ENCODE measurements around the gene AIF1L. TPM values are rescaled to one million over a fixed set of nuclear protein-coding genes. Genes with fewer than 3 reads are reported as not detected.
A peak's percentile ranks its signal among the peaks of the same experiment; 100 is the strongest.
"Not testable (repeated sequence)": the region's sequence is repeated elsewhere in the genome, so short reads cannot be mapped to it uniquely, and the experiment has no call there.

AIF1L gene
- total RNA-seq, 1 donor from 2014 or later, result 19.1 TPM

GRCh38 chr9:131121346-131121745 lies 25.0 kb downstream of the AIF1L start:
- DNase-seq, result no peak

GRCh38 chr9:131122158-131122557 lies 25.8 kb downstream of the AIF1L start:
- DNase-seq, result no peak

GRCh38 chr9:131125038-131125287 lies 28.6 kb downstream of the AIF1L start:
- no peak for DNase-seq

GRCh38 chr9:131125288-131126058 lies 29.1 kb downstream of the AIF1L start, which contains the start of gene NUP214:
Gene NUP214 (plus strand): TSS chr9:131125586. CDS start chr9:131125705, 119 bp downstream.
- DNase-seq, result peak; percentile 99

- no peak for DNase-seq
Measured at GRCh38 chr9:131126059-131126426, 29.7 kb downstream of the AIF1L start.

GRCh38 chr9:131129183-131129582 lies 32.9 kb downstream of the AIF1L start:
- DNase-seq, result no peak

GRCh38 chr9:131138676-131139075 lies 42.3 kb downstream of the AIF1L start:
- no peak for DNase-seq

GRCh38 chr9:131140112-131140511 lies 43.8 kb downstream of the AIF1L start:
- DNase-seq, result no peak

- no peak for DNase-seq
Measured at GRCh38 chr9:131140550-131140949, 44.2 kb downstream of the AIF1L start.

- no peak for DNase-seq
Measured at GRCh38 chr9:131142160-131142559, 45.8 kb downstream of the AIF1L start.

- no peak for DNase-seq
Measured at GRCh38 chr9:131144201-131144600, 47.9 kb downstream of the AIF1L start.

- no peak for DNase-seq
Measured at GRCh38 chr9:131145245-131145644, 48.9 kb downstream of the AIF1L start.

GRCh38 chr9:131146186-131146585 lies 49.9 kb downstream of the AIF1L start:
- no peak for DNase-seq

- DNase-seq, result no peak
Measured at GRCh38 chr9:131148276-131148675, 51.9 kb downstream of the AIF1L start.

- DNase-seq, result no peak
Measured at GRCh38 chr9:131148966-131149687, 52.8 kb downstream of the AIF1L start.

- no peak for DNase-seq
Measured at GRCh38 chr9:131149688-131150053, 53.3 kb downstream of the AIF1L start.

GRCh38 chr9:131153595-131153994 lies 57.3 kb downstream of the AIF1L start:
- DNase-seq, result no peak

GRCh38 chr9:131158673-131159072 lies 62.3 kb downstream of the AIF1L start:
- not testable (repeated sequence) for DNase-seq

- DNase-seq, result no peak
Measured at GRCh38 chr9:131160416-131161112, 64.2 kb downstream of the AIF1L start.

- no peak for DNase-seq
Measured at GRCh38 chr9:131161585-131161984, 65.3 kb downstream of the AIF1L start.

GRCh38 chr9:131162886-131163285 lies 66.6 kb downstream of the AIF1L start:
- DNase-seq, result no peak

GRCh38 chr9:131165523-131165922 lies 69.2 kb downstream of the AIF1L start:
- DNase-seq, result no peak

GRCh38 chr9:131167146-131167692 lies 70.9 kb downstream of the AIF1L start:
- peak; percentile 65 for DNase-seq
